ENCODE data around the gene GPER1.

DNA sequence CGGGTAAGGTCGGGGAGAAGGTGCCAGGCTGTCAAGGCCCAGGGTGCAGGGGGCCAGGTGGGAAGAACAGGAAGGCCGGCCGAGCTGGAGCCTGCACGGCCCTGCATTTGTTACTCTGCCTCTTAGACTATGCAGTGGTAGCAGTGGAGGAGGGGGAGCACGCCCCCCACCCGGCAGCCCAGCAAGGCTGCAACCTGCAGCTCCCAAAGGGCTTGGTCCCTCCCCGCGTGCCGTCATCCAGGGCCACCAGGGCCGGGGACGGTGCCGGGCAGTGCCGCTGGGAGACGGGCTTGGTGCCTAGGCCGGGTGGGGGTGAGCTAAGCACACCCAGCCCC lies 7.0 kb upstream of the GPER1 start:
- TF ChIP-seq CTCF (IDR thresholded peaks at IDR 0.05; ENCODE audit: insufficient read depth, low read length, poor library complexity, severe bottlenecking) (no peak), EZH2phosphoT487 (conservative IDR thresholded peaks at IDR 0.05; ENCODE audit: low read length) (no peak)

Data from SU-DHL-6 (cell line).